ENCODE measurements around the gene COL19A1. TPM values are rescaled to one million over a fixed set of nuclear protein-coding genes. Genes with fewer than 3 reads are reported as not detected.
"Not testable (repeated sequence)": the region's sequence is repeated elsewhere in the genome, so short reads cannot be mapped to it uniquely, and the experiment has no call there.

Gene COL19A1
- total RNA-seq, 1 donor from 2014 or later: 2.0 TPM

GRCh38 chr6:70010339-70010738, 144.0 kb downstream of the COL19A1 start:
- ATAC-seq (ENCODE audit: poor library complexity); intact Hi-C loops (cut with DNase I); DNase-seq: not testable (repeated sequence)

DNA sequence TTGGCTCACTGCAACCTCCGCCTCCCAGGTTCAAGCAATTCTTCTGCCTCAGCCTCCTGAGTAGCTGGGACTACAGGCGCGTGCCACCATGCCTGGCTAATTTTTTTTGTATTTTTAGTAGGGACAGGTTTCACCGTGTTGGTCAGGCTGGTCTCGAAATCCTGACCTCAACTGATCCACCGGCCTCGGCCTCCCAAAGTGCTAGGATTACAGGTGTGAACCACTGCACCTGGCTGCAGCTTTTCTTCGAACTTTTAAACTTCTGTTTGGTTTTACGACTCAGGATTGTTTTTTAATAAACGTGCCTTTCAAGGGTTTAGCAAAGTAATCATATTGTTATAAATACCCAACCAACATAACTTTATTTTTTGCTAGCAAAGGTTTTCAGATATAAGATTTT, 156.8 kb downstream of the COL19A1 start:
- ATAC-seq (ENCODE audit: poor library complexity); DNase-seq; intact Hi-C loops (cut with DNase I): not testable (repeated sequence)

GRCh38 chr6:70028246-70028645, 161.9 kb downstream of the COL19A1 start:
- ATAC-seq (ENCODE audit: poor library complexity): no peak
- DNase-seq: no peak
- intact Hi-C loops (cut with DNase I): no loop called here

DNA sequence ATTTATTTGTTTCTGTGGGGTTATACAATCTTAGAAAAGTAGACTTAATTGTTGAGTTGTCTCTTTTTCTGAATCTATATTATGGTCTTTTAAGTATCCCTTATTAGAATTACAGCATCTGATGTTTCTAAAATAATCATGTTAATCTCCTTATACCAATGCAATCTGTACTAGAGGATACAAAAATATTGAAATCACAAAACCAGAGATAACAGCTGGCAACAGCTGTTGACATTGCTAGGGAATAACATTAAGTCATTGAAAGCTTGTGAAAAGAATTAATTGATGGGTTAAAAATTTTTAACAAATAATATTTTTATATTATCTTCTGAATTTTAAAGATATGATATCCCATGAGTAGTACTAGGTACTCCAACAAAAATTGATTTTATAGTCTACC, 162.6 kb downstream of the COL19A1 start:
- no peak for ATAC-seq (ENCODE audit: poor library complexity)
- intact Hi-C loops (cut with DNase I): no loop called here
- DNase-seq: no peak

GRCh38 chr6:70033781-70034180, 167.4 kb downstream of the COL19A1 start:
- DNase-seq (no peak), ATAC-seq (ENCODE audit: poor library complexity) (no peak)
- intact Hi-C loops (cut with DNase I): no loop called here

DNA sequence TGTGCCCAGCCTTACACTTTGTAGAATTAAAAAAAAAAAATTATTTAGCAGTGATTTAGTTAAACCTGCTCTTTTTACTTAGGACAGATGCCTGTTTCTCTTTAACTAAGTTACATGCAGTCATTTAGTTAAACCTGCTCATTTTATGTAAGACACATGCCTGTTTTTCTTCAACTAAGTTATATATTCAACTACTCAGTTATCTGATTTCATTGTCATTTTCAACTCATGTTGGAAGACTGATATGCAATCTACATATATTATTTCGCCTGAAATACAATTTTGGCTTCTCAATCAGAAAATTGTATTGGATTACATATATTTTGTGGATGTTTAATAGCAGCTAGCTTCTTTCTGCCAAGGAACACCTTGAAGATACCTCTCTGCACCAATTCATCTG, 171.1 kb downstream of the COL19A1 start:
- no peak for ATAC-seq (ENCODE audit: poor library complexity)

GRCh38 chr6:70040766-70041165, 174.4 kb downstream of the COL19A1 start:
- DNase-seq: no peak
- intact Hi-C loops (cut with DNase I): no loop called here

More for the DNA sequence above, 171.1 kb downstream of the COL19A1 start:
- DNase-seq: no peak
- intact Hi-C loops (cut with DNase I): no loop called here

DNA sequence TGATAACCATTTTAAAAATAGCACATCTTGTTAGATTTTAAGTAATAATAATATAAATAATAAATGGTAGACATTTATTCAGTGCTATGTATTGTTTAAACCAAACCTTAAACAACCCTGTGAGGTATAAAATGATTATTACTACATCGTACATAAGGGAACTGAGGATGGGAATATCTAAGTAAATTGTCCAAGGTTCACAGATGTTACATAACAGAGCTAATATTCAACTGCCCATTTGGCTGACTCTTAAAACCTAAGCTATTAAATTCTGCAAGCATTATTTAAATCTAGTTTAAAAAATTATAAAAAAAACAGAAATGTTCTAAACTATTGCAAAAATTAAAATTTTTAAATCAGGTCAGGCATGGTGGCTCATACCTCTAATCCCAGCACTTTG, 175.1 kb downstream of the COL19A1 start:
- intact Hi-C loops (cut with DNase I): no loop called here
- no peak for ATAC-seq (ENCODE audit: poor library complexity)
- no peak for DNase-seq

More at GRCh38 chr6:70040766-70041165, 174.4 kb downstream of the COL19A1 start:
- no peak for ATAC-seq (ENCODE audit: poor library complexity)

GRCh38 chr6:70045413-70045812, 179.1 kb downstream of the COL19A1 start:
- DNase-seq (no peak), ATAC-seq (ENCODE audit: poor library complexity) (no peak)
- intact Hi-C loops (cut with DNase I): no loop called here

DNA sequence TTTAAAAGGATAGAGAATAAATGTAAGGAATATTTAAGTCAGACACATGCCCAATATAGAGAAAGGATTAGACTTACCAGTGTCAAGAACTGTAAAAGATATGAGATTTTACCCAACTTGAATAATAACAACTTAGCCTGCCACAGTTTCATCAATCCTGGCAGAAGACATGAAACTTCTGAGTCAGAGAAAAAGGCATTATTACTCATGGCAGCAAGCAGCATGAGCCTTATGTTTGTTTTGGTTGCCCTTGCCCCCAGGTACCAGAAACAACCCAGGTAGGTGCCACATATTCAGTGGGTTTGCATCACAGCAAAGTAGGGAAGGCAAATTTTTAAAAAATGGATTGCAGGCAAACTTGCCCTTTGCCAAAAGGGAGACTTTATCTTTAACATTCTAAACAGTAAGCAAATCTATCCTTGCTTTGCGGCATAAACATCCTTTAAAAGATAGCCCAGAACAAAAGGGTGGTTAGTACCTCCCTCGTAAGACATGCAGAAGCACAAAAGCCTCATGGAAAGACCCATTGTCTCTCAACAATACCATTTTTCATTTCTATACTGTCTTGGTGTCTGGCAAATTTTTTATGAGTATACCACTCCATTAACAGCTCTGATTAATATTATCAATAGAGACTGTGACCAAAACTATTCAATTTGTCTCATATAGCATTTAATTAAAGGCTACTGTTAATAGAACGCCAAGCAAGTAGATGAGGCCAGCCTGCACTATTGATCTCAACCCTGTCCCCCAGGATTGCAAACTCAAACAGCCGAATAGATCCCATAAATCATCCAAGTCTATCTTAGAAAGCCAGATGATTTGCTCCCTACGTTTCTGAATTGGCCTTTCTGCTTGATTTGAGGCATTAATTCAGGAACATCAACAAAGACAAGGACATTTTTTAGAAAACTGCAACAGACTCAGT, 185.1 kb downstream of the COL19A1 start:
- no peak for ATAC-seq (ENCODE audit: poor library complexity)
- DNase-seq: no peak
- intact Hi-C loops (cut with DNase I): no loop called here

GRCh38 chr6:70059039-70059719, 192.8 kb downstream of the COL19A1 start:
- DNase-seq (no peak), ATAC-seq (ENCODE audit: poor library complexity) (no peak)
- intact Hi-C loops (cut with DNase I): no loop called here

DNA sequence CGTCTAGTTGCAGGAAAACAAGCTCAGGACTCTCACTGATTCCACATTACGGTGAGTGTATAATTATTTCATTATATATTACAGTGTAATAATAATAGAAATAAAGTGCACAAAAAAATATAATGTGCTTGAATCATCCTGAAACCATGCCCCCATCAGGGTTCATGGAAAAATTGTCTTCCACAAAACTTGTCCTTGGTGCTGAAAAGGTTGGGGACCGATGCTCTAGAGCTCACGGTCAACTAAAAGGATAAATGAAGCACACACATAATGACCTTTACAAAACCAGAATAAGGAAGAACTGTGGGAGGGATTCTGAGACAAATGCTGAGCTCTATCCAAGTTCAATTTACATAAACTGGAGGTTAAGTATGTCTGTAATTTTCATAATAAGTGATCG, 194.3 kb downstream of the COL19A1 start:
- DNase-seq (no peak), ATAC-seq (ENCODE audit: poor library complexity) (no peak)
- intact Hi-C loops (cut with DNase I): no loop called here

- intact Hi-C loops (cut with DNase I): no loop called here
- DNase-seq: no peak
- no peak for ATAC-seq (ENCODE audit: poor library complexity)
These were observed 195.2 kb downstream of the COL19A1 start for GRCh38 chr6:70061546-70061945.

DNA sequence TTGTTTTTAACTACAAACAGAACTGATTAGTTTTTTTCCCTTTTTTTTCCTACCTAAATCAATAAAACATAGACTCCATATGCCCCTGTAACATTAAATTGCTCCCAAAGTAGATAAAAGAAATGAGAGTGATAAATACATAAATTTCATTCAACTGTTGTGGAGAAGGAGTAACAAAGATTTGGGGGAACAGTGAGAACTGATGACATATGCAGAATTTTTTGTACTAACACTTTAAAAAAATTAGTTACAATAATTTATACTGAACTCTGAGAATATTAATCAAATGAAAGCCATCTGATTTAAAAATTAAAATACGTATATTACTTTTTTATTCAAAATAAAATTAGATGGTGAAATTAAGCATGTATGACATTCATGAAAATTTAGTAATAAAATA, 195.7 kb downstream of the COL19A1 start:
- ATAC-seq (ENCODE audit: poor library complexity) (no peak), DNase-seq (no peak)
- intact Hi-C loops (cut with DNase I): no loop called here

DNA sequence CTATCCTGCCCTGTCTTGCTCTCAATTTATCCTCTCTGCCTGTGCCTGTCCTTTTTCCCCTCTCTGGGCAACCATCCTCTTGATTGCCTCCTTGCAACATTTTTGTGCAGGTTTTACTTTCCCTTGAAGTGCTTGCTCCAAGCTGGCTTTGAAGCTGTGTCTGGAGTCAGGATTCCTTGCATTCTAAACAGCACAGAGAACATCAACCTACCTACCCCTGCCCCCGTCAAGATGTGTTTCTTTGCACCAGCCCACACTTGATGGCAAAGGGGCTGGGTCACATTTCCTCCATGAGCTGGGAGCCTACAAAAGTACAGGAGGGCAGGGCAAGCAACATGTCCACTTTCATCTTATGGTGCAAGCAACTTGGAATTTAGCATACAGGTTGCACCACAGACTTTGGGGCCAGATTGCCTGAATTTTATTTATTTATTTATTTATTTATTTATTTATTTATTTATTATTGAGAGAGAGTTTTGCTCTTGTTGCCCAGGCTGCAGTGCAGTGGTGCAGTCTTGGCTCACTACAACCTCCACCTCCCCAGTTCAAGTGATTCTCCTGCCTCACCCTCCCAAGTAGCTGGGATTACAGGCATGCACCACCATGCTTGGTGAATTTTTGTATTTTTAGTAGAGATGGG, 206.3 kb downstream of the COL19A1 start:
- intact Hi-C loops (cut with DNase I): no loop called here
- no peak for DNase-seq
- no peak for ATAC-seq (ENCODE audit: poor library complexity)

- intact Hi-C loops (cut with DNase I): no loop called here
- DNase-seq: no peak
- ATAC-seq (ENCODE audit: poor library complexity): no peak
These were observed 207.3 kb downstream of the COL19A1 start for GRCh38 chr6:70073637-70074036.

GRCh38 chr6:70079241-70079640, 212.9 kb downstream of the COL19A1 start:
- intact Hi-C loops (cut with DNase I): no loop called here
- no peak for DNase-seq
- ATAC-seq (ENCODE audit: poor library complexity): no peak

- intact Hi-C loops (cut with DNase I): no loop called here
- DNase-seq: no peak
- ATAC-seq (ENCODE audit: poor library complexity): no peak
These were observed 214.2 kb downstream of the COL19A1 start for GRCh38 chr6:70080443-70081070.

GRCh38 chr6:70082830-70083229, 216.5 kb downstream of the COL19A1 start:
- ATAC-seq (ENCODE audit: poor library complexity) (no peak), DNase-seq (no peak)
- intact Hi-C loops (cut with DNase I): no loop called here
